Measurements from ENCODE around the gene AUTS2.

GRCh38 chr7:70419526-70420380 is 821.5 kb downstream of the AUTS2 start:
- TF ChIP-seq CTCF (conservative IDR thresholded peaks at IDR 0.05; ENCODE audit: low read depth, low read length) (no peak), EZH2 (IDR thresholded peaks at IDR 0.05; ENCODE audit: borderline replicate concordance, low read depth, low read length, poor library complexity, severe bottlenecking) (no peak)

All from A673 (cell line).